AG04450 (cell line): ENCODE measurements around the gene PPT1. TPM values are rescaled to one million over a fixed set of nuclear protein-coding genes. Genes with fewer than 3 reads are reported as not detected.

Experiments used
- CTCF ChIA-PET: fragments of 300-600, 350-600 bp; formaldehyde crosslinking; extraction: SDS; loops from one replicate; lab custom pipeline; 2022; ENCODE audit warnings: antibody characterized with exemption, inconsistent platforms; lab: Charles Lee
- POLR2A ChIA-PET: fragments of 350-600 bp; formaldehyde crosslinking; extraction: SDS; loops from one replicate; lab custom pipeline; 2021; ENCODE audit warnings: antibody characterized with exemption, inconsistent platforms; lab: Yijun Ruan, JAX
- DNase-seq: peaks from one replicate; pipeline ENCODE4 v3.0.0-alpha.2; 2011; ENCODE audit warnings: low read depth, low spot score
- H3K27ac ChIP-seq: one replicate; pipeline ENCODE4 v1.5.1; 2012; ENCODE audit warnings: low read depth, low read length, control low read depth
- H3K27me3 ChIP-seq: one replicate; pipeline ENCODE4 v1.6.0; 2012; ENCODE audit warnings: low read length; ENCODE audit not compliant: control insufficient read depth, insufficient read depth
- H3K4me3 ChIP-seq: 2 replicates; pipeline ENCODE4 v1.5.1; 2011; ENCODE audit warnings: mild to moderate bottlenecking, low read depth, low read length, control low read depth
- H3K9me3 ChIP-seq: 2 replicates; pipeline ENCODE4 v1.5.1; 2012; ENCODE audit warnings: low read length; ENCODE audit not compliant: control insufficient read depth, insufficient read depth
- CTCF ChIP-seq: IDR thresholded peaks from 2 replicates; pipeline ENCODE4 v1.5.1; 2011; ENCODE audit warnings: low read depth, low read length, control low read depth, inconsistent platforms
- polyA plus RNA-seq: library from polyadenylated mRNA; depleted of rRNA; stranded (reverse); fragments of >200 nt; gene quantifications from 2 replicates; pipeline ENCODE4 v1.2.3, GENCODE V29; 2011

The PPT1 gene
- polyA plus RNA-seq, 1 experiment, result 44.2 TPM

- no peak overlapping the region for H3K27ac ChIP-seq
Measured at GRCh38 chr1:40067023-40067422, 30.0 kb downstream of the PPT1 start.

GRCh38 chr1:40064797-40065499, 32.1 kb downstream of the PPT1 start:
- CTCF ChIA-PET, result interaction anchor here (1.1 to 1.5 kb wide), 2 partner anchors 13 to 33 kb away, joined by 3 to 5 read pairs; no protein-coding TSS in a partner anchor
- POLR2A ChIA-PET, result no interaction called here
- TF ChIP-seq CTCF, result no peak
- Histone ChIP-seq H3K9me3 (no peaks in the 10 kb centered on the region), H3K27ac (no peak overlapping the region), H3K4me3 (no peak overlapping the region), H3K27me3 (no peaks in the 10 kb centered on the region)
- DNase-seq, result no peak

More at GRCh38 chr1:40067023-40067422, 30.0 kb downstream of the PPT1 start:
- POLR2A ChIA-PET, result no interaction called here
- Histone ChIP-seq H3K9me3 (no peaks in the 10 kb centered on the region), H3K27me3 (no peaks in the 10 kb centered on the region), H3K4me3 (no peak overlapping the region)
- TF ChIP-seq CTCF, result no peak
- CTCF ChIA-PET, result no interaction called here
- DNase-seq, result no peak

- ChIA-PET POLR2A (interaction anchor here (0.7 kb wide), 1 partner anchor 17 kb away, joined by 3 read pairs; no protein-coding TSS in a partner anchor), CTCF (interaction anchor here (1.5 kb wide), 2 partner anchors 255 to 279 kb away, joined by 4 to 5 read pairs; no protein-coding TSS in a partner anchor)
- no peak overlapping the region for H3K4me3 ChIP-seq
- no peak overlapping the region for H3K27ac ChIP-seq
- H3K9me3 ChIP-seq, result no peaks in the 10 kb centered on the region
- no peaks in the 10 kb centered on the region for H3K27me3 ChIP-seq
- no peak for DNase-seq
- no peak for TF ChIP-seq CTCF
Measured at GRCh38 chr1:40059960-40060750, 36.9 kb downstream of the PPT1 start.

GRCh38 chr1:40059338-40059959, 37.6 kb downstream of the PPT1 start:
- Histone ChIP-seq H3K27ac (no peak overlapping the region), H3K27me3 (no peaks in the 10 kb centered on the region), H3K4me3 (no peak overlapping the region), H3K9me3 (no peaks in the 10 kb centered on the region)
- DNase-seq, result no peak
- CTCF ChIA-PET, result interaction anchor here (1.5 kb wide), 2 partner anchors 256 to 279 kb away, joined by 4 to 5 read pairs; no protein-coding TSS in a partner anchor
- no peak for TF ChIP-seq CTCF
- POLR2A ChIA-PET, result interaction anchor here (0.7 kb wide), 1 partner anchor 17 kb away, joined by 3 read pairs; no protein-coding TSS in a partner anchor
